ENCODE measurements around the gene OR6Y1. TPM values are rescaled to one million over a fixed set of nuclear protein-coding genes. Genes with fewer than 3 reads are reported as not detected.

The OR6Y1 gene, protein sequence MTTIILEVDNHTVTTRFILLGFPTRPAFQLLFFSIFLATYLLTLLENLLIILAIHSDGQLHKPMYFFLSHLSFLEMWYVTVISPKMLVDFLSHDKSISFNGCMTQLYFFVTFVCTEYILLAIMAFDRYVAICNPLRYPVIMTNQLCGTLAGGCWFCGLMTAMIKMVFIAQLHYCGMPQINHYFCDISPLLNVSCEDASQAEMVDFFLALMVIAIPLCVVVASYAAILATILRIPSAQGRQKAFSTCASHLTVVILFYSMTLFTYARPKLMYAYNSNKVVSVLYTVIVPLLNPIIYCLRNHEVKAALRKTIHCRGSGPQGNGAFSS
- total RNA-seq (2016; rRNA removed; fragmentation: Illumina TruSeq; extraction: Trizol) = not detected in 2 replicates
- total RNA-seq (2016; cell fraction: cytosol; rRNA removed; fragmentation: Illumina TruSeq; extraction: Trizol; ENCODE audit: low read depth) = not detected in 2 replicates
- total RNA-seq (2016; cell fraction: insoluble cytoplasmic fraction; rRNA removed; fragmentation: Illumina TruSeq; extraction: Trizol) = not detected in 2 replicates
- not detected in 2 replicates for total RNA-seq (2016; cell fraction: membrane; rRNA removed; fragmentation: Illumina TruSeq; extraction: Trizol)
- total RNA-seq (2016; cell fraction: nucleus; rRNA removed; fragmentation: Illumina TruSeq; extraction: Trizol) = not detected in 2 replicates
- not detected in 2 replicates for polyA plus RNA-seq (2011; rRNA removed)
- polyA plus RNA-seq (2011; cell fraction: cytosol; rRNA removed) = not detected in 2 replicates
- polyA plus RNA-seq (2011; cell fraction: nucleus; rRNA removed) = not detected in 2 replicates
- not detected in 2 replicates for polyA plus RNA-seq (2012)
- polyA plus RNA-seq (2016; cell fraction: cytosol; fragmentation: Illumina TruSeq; extraction: Trizol; ENCODE audit: low read depth) = not detected in 2 replicates
- polyA plus RNA-seq (2016; cell fraction: insoluble cytoplasmic fraction; fragmentation: Illumina TruSeq; extraction: Trizol; ENCODE audit: low read depth) = not detected in 2 replicates
- polyA plus RNA-seq (2016; cell fraction: membrane; fragmentation: Illumina TruSeq; extraction: Trizol; ENCODE audit: low read depth) = not detected in 2 replicates
- polyA plus RNA-seq (2016; cell fraction: nucleus; fragmentation: Illumina TruSeq; extraction: Trizol; ENCODE audit: insufficient read depth, low read depth) = not detected in 2 replicates
- polyA minus RNA-seq (2011; rRNA and poly(A)+ RNA removed; ENCODE audit: low replicate concordance) = not detected in 2 replicates
- not detected in 2 replicates for polyA minus RNA-seq (2011; cell fraction: cytosol; rRNA and poly(A)+ RNA removed)
- polyA minus RNA-seq (2011; cell fraction: nucleus; rRNA and poly(A)+ RNA removed) = not detected in 2 replicates
- not detected for Bru-seq, nascent RNA
- BruChase-seq, experiment 1, labeled RNA remaining after a 6-hour chase = not detected
- BruChase-seq, experiment 2, labeled RNA remaining after a 2-hour chase = not detected
- long read RNA-seq, experiment 1 = 0 reads
- long read RNA-seq, experiment 2 = 0 reads

DNA sequence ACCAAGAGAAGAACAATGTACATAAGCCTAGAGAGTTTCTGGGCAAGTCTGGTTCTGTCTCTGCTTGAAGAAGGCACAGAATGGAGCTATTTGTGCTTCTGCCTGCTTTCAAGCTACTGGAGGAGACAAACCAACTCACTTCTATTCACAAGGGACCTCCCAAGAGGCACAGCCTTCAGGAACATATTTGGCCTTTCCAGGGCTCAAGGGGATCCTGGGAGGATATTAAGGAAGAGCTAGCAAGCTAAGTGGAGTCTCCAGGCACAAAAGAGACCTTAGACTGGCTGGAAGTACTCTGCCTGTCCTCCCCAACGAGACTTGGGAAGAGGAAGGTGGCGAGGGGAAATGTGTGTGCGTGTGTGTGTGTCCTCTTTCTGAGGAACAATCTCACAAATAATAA lies at the start of gene OR6Y1:
Gene OR6Y1 (minus strand): TSS at position 54 of the 400 bp plus-strand sequence. CDS start 6,300 bp downstream, outside the sequence.
- peaks cover 27% of the 10 kb centered on the region for H3K9me3 ChIP-seq (ENCODE audit: low read length)
- ChIA-PET POLR2A (no interaction called here), CTCF (ENCODE audit: low intra/inter-chr PET ratio, low total read pairs) (no interaction called here)
- H3K4me3 ChIP-seq (replicated peaks in 1 of 3; ENCODE audit: insufficient read depth in 1 of 3, low read depth in 2 of 3, low read length in 3 of 3) = no peak within 1 kb of the TSS
- BruUV-seq (replicated peaks) = no TSS peak
- intact Hi-C loops (cut with micrococcal nuclease; ENCODE audit: unreplicated experiment) (no loop called here), in situ Hi-C loops (cut with HindIII; ENCODE audit: extremely low pct_ligation_motif_present, low pct_unique_long_range_greater_than_20kb) (no loop called here)
- H3K27ac ChIP-seq (ENCODE audit: extremely low read length, insufficient read depth, low read length) = no peak within 1 kb of the TSS
- no peak within 1 kb of the TSS for H3K4me2 ChIP-seq (ENCODE audit: low read depth, low read length)
- TF ChIP-seq KLF6 (CRISPR knock-in tag; IDR thresholded peaks at IDR 0.05) = no peak
- TF ChIP-seq NR2F2 (IDR thresholded peaks at IDR 0.05; ENCODE audit: borderline replicate concordance, low read depth) = no peak
- no peak for TF ChIP-seq SIX4 (CRISPR knock-in tag; IDR thresholded peaks at IDR 0.05)
- TF ChIP-seq TBL1XR1 (IDR thresholded peaks at IDR 0.05; ENCODE audit: borderline replicate concordance, low read length, partially characterized antibody) = no peak
- no peak for TF ChIP-seq ZNF703 (CRISPR knock-in tag; IDR thresholded peaks at IDR 0.05; ENCODE audit: borderline replicate concordance)
- no peaks in the 10 kb centered on the region for H3K4me1 ChIP-seq (ENCODE audit: insufficient read depth, low read length)
- H2AFZ ChIP-seq (ENCODE audit: low read length) = no peak within 1 kb of the TSS
- no peak for FAIRE-seq
- H4K20me1 ChIP-seq (ENCODE audit: insufficient read depth, low read length) = no peaks in the 10 kb centered on the region
- H3K9ac ChIP-seq (ENCODE audit: insufficient read depth, low read depth, low read length) = no peak within 1 kb of the TSS
- no peaks in the 10 kb centered on the region for H3K79me2 ChIP-seq (ENCODE audit: insufficient read depth, low read length)
- no peaks in the 10 kb centered on the region for H3K27me3 ChIP-seq (ENCODE audit: control insufficient read depth in 1 of 2, insufficient read depth in 2 of 2, low read length in 2 of 2)
- ATAC-seq = no peak
- 3% methylated on average over 3 of the region's 3 CpGs for WGBS (ENCODE audit: low lambda C conversion rate)
- no peaks in the 10 kb centered on the region for H3K36me3 ChIP-seq (replicated peaks in 1 of 2; ENCODE audit: control insufficient read depth in 1 of 2, insufficient read depth in 2 of 2, low read length in 2 of 2)
- no peak for DNase-seq (ENCODE audit: low spot score)

Measured in HepG2 (cell line).